Hippocampal formation (tissue), 2 donors: Measurements from ENCODE around the gene IL19.
"Not testable (repeated sequence)": the region's sequence is repeated elsewhere in the genome, so short reads cannot be mapped to it uniquely, and the experiment has no call there.

Source experiments
- DNase-seq, 2 donors: peaks; one replicate each; lab custom pipeline; 2025; lab: John Stamatoyannopoulos, UW

The IL19 gene

DNA sequence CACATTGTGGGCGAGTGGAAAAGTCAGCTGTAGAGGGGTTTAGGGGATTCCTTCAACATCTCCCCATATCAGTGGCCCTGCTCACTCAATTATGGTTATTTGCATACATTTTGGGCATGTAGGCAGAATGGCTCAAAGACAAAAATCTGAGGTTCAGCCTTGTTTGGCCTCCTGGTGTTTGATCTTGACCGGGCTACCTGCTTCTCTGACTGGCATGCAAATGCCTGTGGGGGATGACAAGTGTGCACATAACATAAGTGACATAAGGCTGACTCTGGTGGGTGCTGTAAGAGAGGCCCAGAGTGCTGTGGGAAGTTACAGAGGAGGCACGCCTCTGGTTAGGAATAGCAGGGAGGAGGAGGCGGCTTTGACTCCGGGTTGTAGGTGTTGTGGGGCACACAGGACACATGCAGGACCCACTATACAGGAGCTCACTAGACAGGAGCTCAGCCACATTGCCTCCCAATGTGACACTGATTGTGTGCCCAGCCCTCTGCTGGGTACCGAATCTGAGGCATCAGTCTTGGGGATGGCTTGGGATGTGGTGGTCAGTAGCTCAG is 29.4 kb upstream of the IL19 start:
- no peak for DNase-seq

DNA sequence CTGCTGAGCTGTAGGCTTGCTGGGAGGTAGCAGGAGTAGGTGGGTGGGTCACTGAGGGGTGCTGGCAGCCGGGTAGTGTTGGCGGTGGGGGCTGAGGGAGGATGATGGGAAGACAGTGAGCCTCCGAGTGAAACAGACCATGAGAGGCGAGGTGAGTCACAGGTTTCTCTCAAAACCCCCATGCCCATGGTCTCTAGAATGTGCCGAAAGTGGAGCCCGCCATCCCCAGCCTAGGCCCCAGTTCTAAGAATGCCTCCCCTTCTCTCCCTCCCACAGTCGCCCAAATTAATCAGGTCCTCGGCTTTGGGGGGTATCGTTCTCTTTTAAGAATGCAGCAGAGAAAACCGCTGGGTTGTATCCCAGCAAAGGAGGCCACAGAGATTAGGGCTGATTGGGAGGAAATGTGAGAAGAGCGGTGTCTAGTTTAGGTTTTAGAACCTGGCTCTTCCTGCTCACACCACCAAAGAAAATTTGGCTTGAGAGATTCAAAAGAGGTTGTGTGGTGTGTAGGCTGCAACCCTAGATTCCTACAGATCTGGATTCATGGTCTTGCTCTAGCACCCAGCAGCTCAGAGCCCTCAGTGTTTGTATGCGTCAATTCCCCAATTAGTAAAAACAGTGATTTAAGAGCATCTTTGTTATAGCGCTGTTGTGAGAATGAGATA is 27.7 kb upstream of the IL19 start:
- no peak for DNase-seq

DNA sequence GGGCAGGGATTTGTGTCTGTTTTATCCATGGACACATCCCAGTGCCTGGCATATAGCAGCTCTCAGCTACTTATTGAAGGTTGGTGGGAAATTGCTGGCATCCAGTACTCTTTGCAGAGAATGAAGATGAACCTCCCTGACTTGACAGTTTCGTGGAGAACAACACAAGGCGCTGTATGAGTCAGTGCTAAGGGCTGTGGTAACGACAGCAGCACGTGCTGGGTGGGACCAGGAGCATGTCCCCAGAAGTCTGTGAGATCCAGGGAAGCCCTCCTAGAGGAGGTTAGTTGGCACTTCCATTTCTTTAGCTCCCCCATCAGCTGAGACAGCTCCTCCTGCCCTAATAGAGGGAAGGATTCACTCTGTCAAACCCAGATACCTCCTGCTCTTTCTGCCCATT is 25.9 kb upstream of the IL19 start:
- DNase-seq: no peak

DNA sequence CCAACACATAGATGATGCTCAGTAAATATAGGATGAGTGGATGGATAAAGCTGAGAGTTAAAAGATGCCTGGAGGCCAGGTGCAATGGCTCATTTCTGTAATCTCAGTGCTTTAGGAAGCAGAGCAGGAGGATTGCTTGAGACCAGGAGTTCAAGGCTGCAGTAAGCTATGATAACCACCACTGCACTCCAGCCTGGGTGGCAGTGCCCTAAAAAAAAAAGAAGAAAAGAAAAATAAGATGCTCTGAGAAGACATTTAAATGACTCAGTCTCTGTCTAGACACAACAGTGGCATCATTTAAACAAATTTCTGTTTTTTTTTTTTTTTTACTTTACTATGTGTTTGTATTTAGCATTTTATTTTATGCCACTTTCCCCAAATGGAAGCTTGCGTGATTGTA is 25.3 kb upstream of the IL19 start:
- no peak for DNase-seq

DNA sequence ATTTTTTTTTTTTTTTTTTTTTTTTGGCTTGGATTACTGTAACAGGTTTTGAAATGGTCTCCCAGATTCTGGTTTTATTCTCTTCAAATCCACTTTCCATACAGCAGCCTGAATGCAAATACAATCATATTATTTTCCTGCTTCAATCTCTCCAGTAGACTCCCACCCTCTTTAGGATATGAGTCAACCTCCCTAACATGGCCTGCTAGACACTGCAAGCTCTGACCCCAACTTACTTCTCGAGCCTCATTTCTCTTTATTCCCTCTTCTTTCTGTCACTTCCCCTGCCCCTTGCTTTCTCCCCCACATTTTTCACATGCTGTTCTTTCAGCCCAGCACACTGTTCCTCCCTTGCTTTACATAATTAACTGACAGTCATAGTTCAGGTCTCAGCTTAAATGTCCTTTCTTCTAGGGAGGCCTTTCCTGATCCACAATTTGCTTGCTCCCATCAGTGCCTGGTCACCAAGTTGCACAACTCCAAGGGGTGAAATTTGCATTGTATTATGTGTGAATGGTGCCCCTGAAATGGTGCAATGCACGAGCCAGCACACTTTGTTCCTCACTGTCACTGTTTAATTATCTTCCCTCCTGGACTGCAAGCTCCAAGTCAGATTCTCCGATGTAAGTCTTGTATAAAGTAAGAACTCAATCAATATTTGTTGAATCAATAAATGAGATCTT is 22.1 kb upstream of the IL19 start:
- no peak for DNase-seq

DNA sequence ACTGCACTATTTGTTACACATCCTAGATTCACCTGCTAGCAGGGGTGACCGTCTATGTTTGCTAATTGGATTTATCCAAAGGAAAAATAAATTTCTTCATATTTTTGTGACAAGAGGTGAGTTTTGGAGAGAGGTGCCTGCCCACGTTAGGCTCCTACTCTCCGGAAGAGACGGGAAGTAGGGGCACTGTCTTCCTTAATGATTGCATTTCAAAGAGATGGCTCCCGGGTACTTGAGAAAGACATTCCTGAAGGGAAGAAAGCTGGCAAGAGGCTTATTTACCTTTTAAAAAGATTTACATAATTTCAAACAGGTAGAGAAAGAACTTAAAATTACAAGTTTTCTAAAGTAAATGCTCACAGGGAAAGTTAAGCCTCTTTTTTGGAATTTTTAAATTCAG is 18.7 kb upstream of the IL19 start:
- DNase-seq: no peak

DNA sequence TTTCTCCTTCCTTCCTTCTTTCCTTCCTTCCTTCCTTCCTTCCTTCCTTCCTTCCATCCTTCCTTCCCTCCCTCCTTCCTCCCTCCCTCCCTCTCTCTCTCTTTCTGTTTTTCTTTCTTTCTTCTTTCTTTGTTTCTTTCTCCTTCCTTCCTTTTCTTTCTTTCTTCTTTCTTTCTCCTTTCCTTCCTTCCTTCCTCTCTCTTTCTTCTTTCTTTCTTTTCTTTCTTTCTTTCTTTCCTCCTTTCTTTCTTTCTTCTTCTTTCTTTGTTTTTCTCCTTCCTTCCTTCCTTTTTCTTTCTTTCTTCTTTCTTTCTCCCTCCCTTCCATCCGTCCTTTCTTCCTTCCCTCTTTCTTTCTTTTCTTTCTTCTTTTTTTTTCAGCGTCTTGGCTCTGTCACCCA is 18.1 kb upstream of the IL19 start:
- no peak for DNase-seq

DNA sequence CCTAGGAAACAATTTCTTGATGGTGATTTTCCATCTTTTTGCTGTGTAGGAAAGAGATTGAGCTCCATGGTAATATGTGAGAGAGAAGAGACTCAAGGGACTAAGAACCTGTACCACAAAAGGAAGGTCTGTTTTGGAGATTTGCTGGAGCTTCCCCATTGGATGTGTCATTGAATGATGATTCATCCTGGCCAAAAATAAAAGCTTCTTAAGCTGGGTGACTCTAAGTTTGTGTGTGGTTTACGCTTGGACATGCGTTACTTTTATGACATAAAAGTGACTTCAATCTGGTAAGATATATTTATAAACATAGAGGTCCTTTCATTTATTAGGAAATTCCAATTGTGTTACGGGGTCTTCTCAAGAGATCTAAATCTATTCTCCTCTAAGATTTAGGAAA is 17.4 kb upstream of the IL19 start:
- no peak for DNase-seq

DNA sequence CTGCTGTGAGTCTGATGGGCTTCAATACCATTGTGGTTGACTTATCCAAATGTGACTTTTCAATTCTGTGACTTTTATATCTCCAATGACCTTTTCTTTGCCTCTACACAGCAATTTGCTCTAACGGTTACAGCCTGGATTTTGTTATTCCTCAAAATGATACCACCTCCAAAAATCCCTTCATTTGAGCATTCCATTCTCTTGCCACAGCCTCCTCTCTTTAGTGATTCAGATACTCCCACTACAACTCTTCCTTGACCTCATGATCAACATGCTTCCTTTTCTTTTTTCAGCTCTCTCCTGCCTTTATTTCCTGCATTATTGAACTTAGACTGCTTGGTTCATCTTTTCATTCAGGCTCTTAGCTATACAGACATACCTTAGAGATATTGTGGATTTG is 16.6 kb upstream of the IL19 start:
- DNase-seq: no peak

DNA sequence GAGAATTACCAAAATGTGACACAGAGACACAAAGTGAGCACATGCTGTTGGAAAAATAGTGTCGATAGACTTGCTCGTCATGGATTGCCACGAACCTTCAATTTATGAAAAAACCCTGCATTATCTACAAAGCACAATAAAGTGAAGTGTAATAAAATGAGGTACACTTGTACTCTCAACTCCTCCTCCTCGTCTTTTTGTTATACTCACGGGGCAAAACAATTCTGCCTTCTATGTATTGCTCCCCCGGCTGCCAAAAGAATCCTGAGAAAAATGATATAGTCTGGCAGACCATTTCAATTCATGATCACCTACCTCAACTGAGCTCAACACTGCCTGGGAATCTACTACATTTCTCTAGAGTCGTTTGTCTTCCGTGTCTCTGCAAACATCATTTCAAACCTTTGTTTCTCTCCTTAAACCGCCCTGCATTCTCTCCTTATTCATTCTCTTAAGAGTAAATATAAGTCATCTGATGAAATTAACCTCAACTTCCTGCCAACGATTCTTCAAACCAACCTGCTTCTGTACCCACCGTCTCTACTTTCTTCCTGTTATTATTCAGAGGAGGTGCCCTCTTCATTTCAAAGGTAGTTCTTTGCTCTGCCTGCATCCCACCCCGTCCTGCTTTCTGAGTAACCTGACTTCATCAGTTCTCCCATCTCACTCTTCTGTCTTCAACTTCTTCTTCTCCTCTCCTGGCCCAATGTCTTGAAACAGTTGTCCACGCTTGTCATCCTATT is 12.9 kb upstream of the IL19 start:
- DNase-seq: no peak

DNA sequence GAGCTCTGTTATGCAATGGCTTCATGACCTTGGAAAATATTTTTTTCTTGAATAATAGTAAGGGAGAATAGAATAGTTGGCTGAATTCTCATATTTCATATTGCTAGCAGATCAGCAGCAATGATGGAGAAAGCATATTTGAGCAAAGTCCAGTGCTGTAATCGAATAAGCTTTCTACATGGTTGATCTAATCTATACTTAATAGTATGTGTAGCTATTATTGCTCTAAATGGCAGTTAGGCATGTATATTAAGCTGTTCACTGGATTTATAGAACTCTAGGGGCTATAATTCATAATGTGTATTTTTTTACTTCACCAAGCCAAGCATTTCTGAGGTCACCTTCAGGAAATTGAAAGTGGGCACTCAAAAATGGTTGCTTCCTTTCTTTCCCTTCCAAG is 10.0 kb upstream of the IL19 start:
- no peak for DNase-seq

DNA sequence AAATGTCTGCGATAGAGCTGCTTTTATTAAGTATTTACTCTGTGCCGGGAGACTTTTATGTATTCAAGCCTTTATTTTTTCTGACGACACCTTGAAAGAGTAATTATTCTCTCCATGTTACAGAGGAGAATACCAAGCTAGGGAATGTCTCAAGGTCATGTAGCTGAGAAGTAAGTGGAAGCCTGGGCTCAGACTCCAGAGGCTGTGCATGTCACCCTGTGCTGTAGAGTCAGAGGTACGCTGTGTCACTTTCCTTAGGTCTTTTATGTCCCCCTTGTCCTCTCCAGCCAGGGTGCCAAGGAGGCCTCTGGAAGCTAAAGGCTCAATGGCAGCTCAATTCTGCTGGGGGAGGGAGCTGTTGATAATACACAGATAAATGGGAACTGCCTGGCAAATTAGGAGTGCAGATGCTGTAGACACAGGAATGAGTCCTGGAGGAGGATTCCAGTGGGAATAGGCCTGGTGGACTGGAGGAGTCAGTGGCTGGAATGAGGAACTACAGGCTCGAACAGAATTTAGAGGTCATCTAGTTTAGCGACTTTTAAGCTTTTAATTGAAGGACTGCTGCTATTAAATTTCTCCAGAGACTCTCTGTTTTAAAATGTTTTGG is 9.3 kb upstream of the IL19 start:
- DNase-seq: no peak

DNA sequence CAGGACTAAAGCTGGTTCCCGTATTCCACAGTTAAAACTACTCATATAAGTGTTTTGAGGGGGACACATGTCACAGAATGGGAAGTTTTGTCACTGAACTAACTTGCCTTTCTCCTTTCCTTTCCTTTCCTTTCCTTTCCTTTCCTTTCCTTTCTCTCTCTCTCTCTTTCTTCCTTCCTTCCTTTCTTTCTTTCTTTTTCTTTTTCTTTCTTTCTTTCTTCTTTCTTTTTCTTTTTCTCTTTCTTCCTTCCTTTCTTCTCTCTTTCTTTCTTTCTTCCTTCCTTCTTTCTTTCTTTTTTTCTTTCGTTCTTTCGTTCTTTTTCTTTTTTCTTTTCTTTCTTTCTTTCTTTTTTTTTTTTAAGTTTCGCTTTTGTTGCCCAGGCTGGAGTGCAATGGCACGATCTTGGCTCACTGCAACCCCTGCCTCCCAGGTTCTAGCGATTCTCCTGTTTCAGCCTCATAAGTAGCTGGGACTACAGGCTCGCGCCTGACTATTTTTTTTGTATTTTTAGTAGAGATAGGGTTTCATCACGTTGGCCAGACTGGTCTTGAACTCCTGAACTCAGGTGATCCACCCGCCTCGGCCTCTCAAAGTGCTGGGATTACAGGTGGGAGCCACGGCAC is 7.7 kb upstream of the IL19 start:
- not testable (repeated sequence) for DNase-seq

DNA sequence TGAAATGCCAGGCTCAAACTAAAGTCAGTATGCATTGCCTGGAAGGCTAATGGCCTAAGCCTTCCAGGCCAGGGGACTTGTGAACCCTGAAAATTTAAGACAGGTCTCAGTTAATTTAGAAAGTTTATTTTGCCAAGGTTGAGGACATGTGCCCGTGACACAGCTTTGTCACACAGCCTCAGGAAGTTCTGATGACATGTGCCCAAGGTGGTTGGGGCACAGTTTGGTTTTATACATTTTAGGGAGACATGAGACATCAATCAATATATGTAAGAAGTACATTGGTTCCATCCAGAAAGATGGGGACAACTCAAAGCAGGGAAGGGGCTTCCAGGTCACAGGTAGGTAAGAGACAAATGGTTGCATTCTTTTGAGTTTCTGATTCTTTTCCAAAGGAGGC is 4.8 kb upstream of the IL19 start:
- not testable (repeated sequence) for DNase-seq

DNA sequence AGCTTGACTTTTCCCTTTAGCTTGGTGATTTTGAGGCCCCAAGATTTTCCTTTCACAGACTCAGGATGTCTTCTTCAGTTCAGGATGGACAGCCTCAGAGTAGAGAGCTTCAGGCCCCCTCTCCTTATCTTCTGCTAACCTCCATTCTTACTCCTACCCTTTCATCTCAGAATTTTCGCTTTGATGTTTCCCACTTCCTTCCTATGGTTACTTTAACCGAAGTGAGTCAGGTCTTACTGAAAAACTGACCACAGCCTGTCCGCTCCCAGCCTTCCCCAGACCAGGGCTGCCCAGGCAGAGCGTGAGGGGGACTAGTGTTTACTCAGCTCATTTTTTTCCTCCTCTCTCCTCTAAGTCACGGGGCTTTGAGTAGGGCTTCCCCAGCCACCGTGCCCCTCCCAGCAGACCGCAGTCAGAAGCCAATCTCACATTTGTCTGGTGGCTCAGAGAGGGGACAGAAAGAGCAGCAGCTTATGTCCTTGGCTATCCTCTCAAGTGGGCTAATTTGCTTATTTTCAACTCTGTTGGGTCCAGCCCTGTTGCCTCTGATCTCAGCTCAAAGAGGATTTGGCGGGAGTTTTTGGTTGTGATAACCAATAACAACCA is 4.2 kb upstream of the IL19 start:
- DNase-seq: peak; percentile 19 to 37

DNA sequence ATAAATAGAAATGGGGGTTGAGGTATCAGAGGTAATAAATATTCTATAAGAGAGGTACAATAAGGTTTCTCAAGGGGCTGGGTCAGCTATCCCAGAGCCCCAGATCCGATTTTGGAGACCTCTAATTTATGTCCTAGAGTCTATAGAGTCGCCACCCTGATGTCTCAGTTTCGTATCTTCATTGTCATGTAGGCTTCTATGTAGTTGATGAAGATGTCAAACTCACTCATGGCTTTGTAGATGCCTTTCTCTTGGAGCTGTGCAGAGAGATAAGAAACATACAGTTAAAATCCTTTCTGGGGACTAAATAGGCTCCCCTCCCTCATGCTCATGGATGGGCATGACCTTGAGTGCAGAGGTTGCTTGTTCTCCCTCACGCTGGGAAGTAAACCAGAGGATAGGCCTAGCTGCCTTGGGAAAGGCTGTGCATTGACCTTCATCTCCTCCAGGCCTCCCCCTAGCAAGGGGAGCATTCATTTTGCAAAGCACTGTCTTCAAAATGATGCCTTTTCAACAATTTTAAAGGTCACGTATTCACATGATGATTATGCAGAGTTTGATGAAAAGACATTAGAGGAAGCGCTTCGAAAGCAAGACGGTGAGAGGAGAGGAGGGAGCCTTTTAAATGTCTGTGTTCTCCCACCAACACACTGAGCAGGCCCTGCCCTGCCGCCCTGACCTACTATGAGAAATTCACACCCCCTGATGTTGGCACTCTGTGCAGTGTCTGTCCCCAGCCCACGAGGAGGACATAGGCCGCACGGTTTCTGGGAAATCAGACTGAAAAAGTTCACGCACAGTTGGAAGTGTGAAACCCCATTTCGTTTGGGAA is 1.9 kb upstream of the IL19 start:
- no peak for DNase-seq

DNA sequence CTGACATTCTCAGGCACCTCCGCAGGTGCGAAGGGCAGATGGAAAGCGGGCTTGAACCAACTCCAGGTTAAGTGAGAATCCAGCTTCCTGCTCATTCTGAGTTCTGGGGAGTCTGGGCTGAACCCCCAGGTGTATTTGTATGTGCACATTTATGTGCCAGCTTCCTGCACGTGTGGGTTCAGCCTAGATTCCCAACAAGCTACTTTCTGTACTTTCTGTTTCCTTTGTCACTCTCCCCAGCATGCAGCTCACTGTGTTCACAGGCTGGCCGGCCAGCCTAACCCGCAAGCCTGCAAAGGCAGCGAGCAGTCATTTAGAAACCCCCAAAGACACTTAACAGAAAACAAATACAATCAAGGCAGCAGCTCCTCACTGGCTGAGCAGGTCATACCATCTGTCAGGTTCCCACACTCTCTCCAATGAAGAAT is 1.3 kb upstream of the IL19 start:
- DNase-seq: no peak

DNA sequence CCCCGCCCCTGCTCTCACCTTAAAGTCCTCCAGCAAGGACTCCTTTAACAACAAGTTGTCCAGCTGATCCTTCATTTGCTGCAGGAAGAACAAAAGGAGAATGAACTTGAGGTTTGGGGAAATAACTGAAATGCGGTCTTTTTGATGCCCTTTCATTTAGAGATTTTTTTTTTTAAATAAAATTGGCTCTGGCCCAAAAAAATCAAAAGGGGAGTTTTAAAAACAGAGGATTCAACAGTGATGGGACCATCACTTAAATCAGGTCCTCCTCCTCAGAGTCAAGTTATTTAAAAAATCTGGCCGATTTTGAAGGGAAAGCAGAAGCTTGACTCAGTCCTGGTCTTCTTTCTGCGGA is 742 bp downstream of the IL19 start:
- DNase-seq: no peak

DNA sequence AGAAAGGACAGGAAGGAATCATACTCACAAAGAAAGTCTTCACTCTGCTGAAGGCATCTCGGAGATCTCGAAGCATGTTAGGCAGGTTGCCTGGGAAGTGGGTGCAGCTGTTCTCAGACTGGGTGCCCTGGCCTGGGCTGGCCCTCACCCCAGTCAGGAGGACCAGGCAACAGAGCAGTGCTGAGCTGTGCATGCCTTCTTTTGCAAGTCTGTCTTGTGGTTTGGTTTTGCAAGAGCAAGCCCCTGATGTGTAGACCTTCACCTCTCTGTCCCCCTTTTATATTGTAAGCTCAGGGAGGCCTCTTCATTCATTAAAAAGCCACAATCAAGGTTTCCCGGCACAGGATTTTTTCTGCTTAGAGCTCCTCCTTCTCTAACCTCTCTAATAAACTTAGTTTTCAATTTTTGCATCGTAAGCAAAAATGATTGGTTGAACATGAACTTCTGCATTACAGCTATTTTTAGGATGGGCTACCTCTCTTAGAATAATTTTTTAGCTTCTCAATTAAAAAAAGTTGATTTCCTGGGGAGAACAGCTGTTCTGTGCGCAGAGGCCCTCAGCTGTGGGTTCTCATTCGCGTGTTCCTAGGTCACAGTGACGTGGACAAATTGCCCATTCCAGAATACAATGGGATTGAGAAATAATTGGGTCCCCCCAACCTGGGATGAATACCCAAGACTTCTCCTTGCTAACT is 1.8 kb downstream of the IL19 start, which contains the start of gene IL10:
TSS of gene IL10 (minus strand) at position 252 of the 695 bp plus-strand sequence. CDS start at position 193, 59 bp downstream.
- DNase-seq: peak in 1 of 2 donors; percentile 27

DNA sequence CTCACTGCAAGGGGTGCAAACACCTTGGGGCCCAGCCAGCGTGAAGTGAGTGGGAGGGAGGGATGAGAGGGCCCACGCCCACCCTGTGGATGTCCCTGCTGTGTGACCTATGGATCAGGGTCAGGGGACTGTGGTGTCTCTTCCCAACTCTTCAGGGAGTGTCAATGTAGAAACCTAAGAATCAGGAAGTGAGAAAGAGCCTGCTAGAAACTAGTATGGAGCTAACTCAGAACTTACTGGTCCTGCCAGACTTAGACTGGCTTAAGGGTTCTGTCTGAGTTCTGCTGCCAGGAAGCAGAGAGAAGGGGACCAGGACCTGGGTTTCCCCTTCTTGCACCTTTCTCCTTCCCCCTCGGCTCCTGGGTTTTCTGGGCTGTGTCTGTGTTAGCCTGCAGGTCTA is 3.5 kb downstream of the IL19 start:
- no peak for DNase-seq
